HCEC 1CT (cell line): ENCODE measurements around the gene FERMT3.
"Not testable (repeated sequence)": the region's sequence is repeated elsewhere in the genome, so short reads cannot be mapped to it uniquely, and the experiment has no call there.

Experiments
- DNase-seq: peaks from one replicate; pipeline ENCODE4 v3.0.0-alpha.2; 2017

Gene FERMT3

GRCh38 chr11:64206457-64207255 lies at the start of gene FERMT3:
FERMT3 (plus strand) TSS chr11:64206721; CDS start chr11:64207365, 644 bp downstream.
- no peak for DNase-seq

- DNase-seq, result no peak
Measured at GRCh38 chr11:64157631-64158394, 48.7 kb upstream of the FERMT3 start.

GRCh38 chr11:64161037-64161436 lies 45.5 kb upstream of the FERMT3 start:
- no peak for DNase-seq

GRCh38 chr11:64162769-64163168 lies 43.8 kb upstream of the FERMT3 start:
- DNase-seq, result not testable (repeated sequence)

GRCh38 chr11:64163951-64164350 lies 42.6 kb upstream of the FERMT3 start:
- no peak for DNase-seq

GRCh38 chr11:64164392-64165312 lies 41.9 kb upstream of the FERMT3 start:
- no peak for DNase-seq

- no peak for DNase-seq
Measured at GRCh38 chr11:64165481-64165841, 41.1 kb upstream of the FERMT3 start.

- DNase-seq, result peak; percentile 87
Measured at GRCh38 chr11:64165842-64166635, 40.5 kb upstream of the FERMT3 start, which contains the start of gene MACROD1. MACROD1 (minus strand) TSS chr11:64166113; CDS start chr11:64165994, 119 bp downstream.

GRCh38 chr11:64170419-64170818 lies 36.1 kb upstream of the FERMT3 start:
- no peak for DNase-seq

- DNase-seq, result peak; percentile 38
Measured at GRCh38 chr11:64173616-64174355, 32.7 kb upstream of the FERMT3 start.

GRCh38 chr11:64176751-64177150 lies 29.8 kb upstream of the FERMT3 start:
- DNase-seq, result no peak

- no peak for DNase-seq
Measured at GRCh38 chr11:64178203-64178602, 28.3 kb upstream of the FERMT3 start.

- no peak for DNase-seq
Measured at GRCh38 chr11:64178951-64179639, 27.4 kb upstream of the FERMT3 start.

GRCh38 chr11:64180891-64181290 lies 25.6 kb upstream of the FERMT3 start:
- DNase-seq, result no peak

GRCh38 chr11:64181506-64182411 lies 24.8 kb upstream of the FERMT3 start:
- peak; percentile 90 for DNase-seq

- DNase-seq, result no peak
Measured at GRCh38 chr11:64183890-64184289, 22.6 kb upstream of the FERMT3 start.

GRCh38 chr11:64185175-64185692 lies 21.3 kb upstream of the FERMT3 start:
- peak; percentile 81 for DNase-seq

GRCh38 chr11:64185693-64186491 lies 20.6 kb upstream of the FERMT3 start, which contains the start of gene STIP1:
STIP1 (plus strand) TSS chr11:64186171; CDS start chr11:64186262, 91 bp downstream.
- DNase-seq, result peak; percentile 100
